SW480 (cell line): Measurements from ENCODE around the gene TNIK.
"Not testable (repeated sequence)": the region's sequence is repeated elsewhere in the genome, so short reads cannot be mapped to it uniquely, and the experiment has no call there.

Source experiments
- DNase-seq: peaks from one replicate; pipeline ENCODE4 v3.0.0-alpha.2; 2016; ENCODE audit warnings: low spot score

TNIK gene

GRCh38 chr3:171384101-171384891, 75.9 kb downstream of the TNIK start:
- DNase-seq = no peak

GRCh38 chr3:171383206-171384018, 76.8 kb downstream of the TNIK start:
- DNase-seq = no peak

GRCh38 chr3:171382347-171382746, 77.9 kb downstream of the TNIK start:
- DNase-seq = not testable (repeated sequence)

- no peak for DNase-seq
Observed at GRCh38 chr3:171380711-171381425, 79.3 kb downstream of the TNIK start.

GRCh38 chr3:171379961-171380483, 80.2 kb downstream of the TNIK start:
- no peak for DNase-seq

- DNase-seq = no peak
Observed at GRCh38 chr3:171379281-171379680, 80.9 kb downstream of the TNIK start.

- DNase-seq = no peak
Observed at GRCh38 chr3:171378586-171378985, 81.6 kb downstream of the TNIK start.

- no peak for DNase-seq
Observed at GRCh38 chr3:171377859-171378258, 82.3 kb downstream of the TNIK start.

GRCh38 chr3:171376596-171376947, 83.6 kb downstream of the TNIK start:
- no peak for DNase-seq

- no peak for DNase-seq
Observed at GRCh38 chr3:171375666-171376595, 84.3 kb downstream of the TNIK start.

GRCh38 chr3:171374661-171375285, 85.4 kb downstream of the TNIK start:
- DNase-seq = no peak

- no peak for DNase-seq
Observed at GRCh38 chr3:171374260-171374659, 85.9 kb downstream of the TNIK start.

- DNase-seq = no peak
Observed at GRCh38 chr3:171373711-171374110, 86.5 kb downstream of the TNIK start.

- DNase-seq = no peak
Observed at GRCh38 chr3:171372694-171373093, 87.5 kb downstream of the TNIK start.

- DNase-seq = peak; percentile 21
Observed at GRCh38 chr3:171371354-171371753, 88.9 kb downstream of the TNIK start.

GRCh38 chr3:171369156-171369555, 91.0 kb downstream of the TNIK start:
- DNase-seq = no peak

- not testable (repeated sequence) for DNase-seq
Observed at GRCh38 chr3:171366738-171367137, 93.5 kb downstream of the TNIK start.

- DNase-seq = no peak
Observed at GRCh38 chr3:171366043-171366442, 94.2 kb downstream of the TNIK start.

GRCh38 chr3:171365489-171365888, 94.7 kb downstream of the TNIK start:
- DNase-seq = no peak

- no peak for DNase-seq
Observed at GRCh38 chr3:171364500-171364899, 95.7 kb downstream of the TNIK start.

GRCh38 chr3:171363202-171363601, 97.0 kb downstream of the TNIK start:
- DNase-seq = no peak
